NCI-H1436 treated with DMSO at 0.1 percent for 48 hours (cell line): ENCODE data around the gene TACC2.
"Not testable (repeated sequence)": the region's sequence is repeated elsewhere in the genome, so short reads cannot be mapped to it uniquely, and the experiment has no call there.

ENCODE experiments used
- DNase-seq: peaks from one replicate; lab custom pipeline; 2025; lab: John Stamatoyannopoulos, UW

The TACC2 gene

GRCh38 chr10:122057841-122058413, 69.0 kb downstream of the TACC2 start:
- no peak for DNase-seq

- DNase-seq = no peak
Measured at GRCh38 chr10:122060250-122060649, 71.3 kb downstream of the TACC2 start.

GRCh38 chr10:122062831-122063674, 74.1 kb downstream of the TACC2 start:
- peak; percentile 66 for DNase-seq

GRCh38 chr10:122066337-122066939, 77.5 kb downstream of the TACC2 start:
- DNase-seq = not testable (repeated sequence)

- DNase-seq = no peak
Measured at GRCh38 chr10:122068844-122069243, 79.9 kb downstream of the TACC2 start.

- no peak for DNase-seq
Measured at GRCh38 chr10:122072491-122072890, 83.5 kb downstream of the TACC2 start.

GRCh38 chr10:122073508-122073907, 84.5 kb downstream of the TACC2 start:
- DNase-seq = no peak

GRCh38 chr10:122075171-122075570, 86.2 kb downstream of the TACC2 start:
- DNase-seq = no peak

GRCh38 chr10:122075876-122076275, 86.9 kb downstream of the TACC2 start:
- DNase-seq = not testable (repeated sequence)

- DNase-seq = no peak
Measured at GRCh38 chr10:122077311-122077875, 88.4 kb downstream of the TACC2 start.

- no peak for DNase-seq
Measured at GRCh38 chr10:122078326-122078725, 89.4 kb downstream of the TACC2 start.

- DNase-seq = peak; percentile 67
Measured at GRCh38 chr10:122078965-122079795, 90.2 kb downstream of the TACC2 start.

GRCh38 chr10:122082616-122083477, 93.9 kb downstream of the TACC2 start:
- DNase-seq = no peak

GRCh38 chr10:122083478-122084025, 94.6 kb downstream of the TACC2 start:
- DNase-seq = no peak

GRCh38 chr10:122084286-122085041, 95.5 kb downstream of the TACC2 start:
- no peak for DNase-seq

GRCh38 chr10:122085423-122085911, 96.5 kb downstream of the TACC2 start:
- no peak for DNase-seq

- no peak for DNase-seq
Measured at GRCh38 chr10:122086416-122087240, 97.7 kb downstream of the TACC2 start.

GRCh38 chr10:122087436-122087835, 98.5 kb downstream of the TACC2 start:
- DNase-seq = no peak
